Measurements from ENCODE around the gene FAM89B. TPM values are rescaled to one million over a fixed set of nuclear protein-coding genes. Genes with fewer than 3 reads are reported as not detected.

Gene FAM89B
- total RNA-seq, 1 donor from 2014 or later: 62.4 TPM

- Histone ChIP-seq H3K27ac (peak overlapping the region; percentile 93), H3K4me3 (peak overlapping the region; percentile 81 to 98), H3K9me3 (no peaks in the 10 kb centered on the region), H3K4me1 (peaks cover 59% of the 10 kb centered on the region), H3K27me3 (no peaks in the 10 kb centered on the region), H3K36me3 (peaks cover 3 to 29% of the 10 kb centered on the region in 2 donors)
- no peak for DNase-seq (ENCODE audit: extremely low spot score in 2 of 2)
- intact Hi-C loops (cut with DNase I): no loop called here
- peak; percentile 38 to 73 for TF ChIP-seq POLR2AphosphoS5 (IDR thresholded peaks at IDR 0.05; ENCODE audit: insufficient read depth in 1 of 2, low read depth in 1 of 2)
- no peak for TF ChIP-seq POLR2A (IDR thresholded peaks at IDR 0.05)
- no peak for TF ChIP-seq CTCF (IDR thresholded peaks at IDR 0.05)
Observed at GRCh38 chr11:65576867-65577755, 4.8 kb downstream of the FAM89B start.

DNA sequence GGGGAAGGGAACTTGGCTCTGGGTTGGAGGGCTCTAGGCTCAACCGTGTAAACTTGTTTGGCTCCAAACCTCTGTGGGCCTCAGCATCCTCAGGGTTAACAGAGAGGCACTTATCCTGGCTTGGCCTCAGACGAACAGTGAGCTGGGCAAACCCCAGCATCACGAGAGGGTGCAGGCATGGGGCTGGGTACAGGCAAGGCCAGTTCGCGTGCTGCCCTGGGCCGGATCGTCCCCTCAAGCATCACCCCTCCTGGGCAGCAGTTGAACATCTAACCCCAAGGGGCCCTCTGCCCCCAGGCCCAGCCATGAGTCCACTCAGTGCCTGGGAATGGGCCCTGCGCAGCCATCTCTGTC lies 5.4 kb downstream of the FAM89B start:
- TF ChIP-seq POLR2A (IDR thresholded peaks at IDR 0.05): no peak
- no peak for TF ChIP-seq POLR2AphosphoS5 (IDR thresholded peaks at IDR 0.05; ENCODE audit: insufficient read depth in 1 of 2, low read depth in 1 of 2)
- no peak for TF ChIP-seq CTCF (IDR thresholded peaks at IDR 0.05)
- peaks cover 3 to 32% of the 10 kb centered on the region in 2 donors for H3K36me3 ChIP-seq

DNA sequence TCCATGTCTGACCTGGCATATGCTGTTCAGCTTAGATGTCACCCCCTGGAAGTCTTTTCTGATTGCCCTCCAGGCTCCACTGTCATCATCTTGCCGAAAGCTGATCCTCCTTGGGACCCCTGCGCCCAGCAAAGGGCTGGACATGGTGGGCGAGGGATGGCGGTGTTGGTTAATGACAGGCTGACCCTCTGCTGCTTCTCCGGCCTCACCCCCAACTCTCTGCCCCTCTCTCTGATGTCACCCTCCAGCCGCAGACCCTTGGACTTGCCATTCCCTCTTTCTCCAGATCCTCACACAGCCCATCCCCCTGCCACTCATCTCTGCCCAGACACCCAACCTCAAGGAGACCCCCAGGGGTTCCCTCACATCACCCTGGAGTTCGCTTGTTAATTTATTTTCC lies 5.8 kb downstream of the FAM89B start:
- no peak for DNase-seq (ENCODE audit: extremely low spot score in 2 of 2)
- intact Hi-C loops (cut with DNase I): no loop called here
- peaks cover 55% of the 10 kb centered on the region for H3K4me1 ChIP-seq

More for the DNA sequence above, 5.4 kb downstream of the FAM89B start:
- Histone ChIP-seq H3K9me3 (no peaks in the 10 kb centered on the region), H3K4me3 (peak overlapping the region; percentile 81 to 98), H3K27me3 (no peaks in the 10 kb centered on the region), H3K4me1 (peaks cover 58% of the 10 kb centered on the region), H3K27ac (peak overlapping the region; percentile 93)
- intact Hi-C loops (cut with DNase I): no loop called here
- no peak for DNase-seq (ENCODE audit: extremely low spot score in 2 of 2)

DNA sequence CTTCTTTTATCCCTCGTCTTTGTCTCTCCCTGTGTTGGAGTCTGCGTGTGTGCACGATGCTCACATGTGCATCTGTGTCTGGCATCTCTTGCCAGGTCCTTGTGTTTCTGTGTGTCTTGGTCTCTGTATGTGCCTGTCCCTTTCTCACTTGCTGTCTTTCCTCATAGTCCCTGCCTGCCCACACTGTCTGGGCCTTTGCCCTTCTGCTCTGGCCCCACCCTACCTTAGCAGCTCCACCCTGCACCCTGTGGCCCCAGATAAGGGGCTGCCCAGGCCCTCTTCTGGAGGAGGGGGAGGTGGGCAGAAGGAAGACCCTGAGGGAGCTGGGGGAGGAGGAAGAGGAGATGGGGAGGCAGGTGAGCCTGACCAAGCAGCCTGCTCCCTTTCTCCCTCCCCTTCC lies 6.3 kb downstream of the FAM89B start:
- no peak overlapping the region for H3K27ac ChIP-seq
- no peak for TF ChIP-seq CTCF (IDR thresholded peaks at IDR 0.05)
- TF ChIP-seq POLR2AphosphoS5 (IDR thresholded peaks at IDR 0.05; ENCODE audit: insufficient read depth in 1 of 2, low read depth in 1 of 2): no peak
- no peak for TF ChIP-seq POLR2A (IDR thresholded peaks at IDR 0.05)
- peaks cover 3 to 34% of the 10 kb centered on the region in 2 donors for H3K36me3 ChIP-seq
- peaks cover 49% of the 10 kb centered on the region for H3K4me1 ChIP-seq
- intact Hi-C loops (cut with DNase I): no loop called here
- no peaks in the 10 kb centered on the region for H3K27me3 ChIP-seq
- H3K4me3 ChIP-seq: no peak overlapping the region
- DNase-seq (ENCODE audit: extremely low spot score in 2 of 2): no peak
- H3K9me3 ChIP-seq: no peaks in the 10 kb centered on the region

More for the DNA sequence above, 5.8 kb downstream of the FAM89B start:
- H3K36me3 ChIP-seq: peaks cover 3 to 32% of the 10 kb centered on the region in 2 donors
- peak overlapping the region; percentile 93 for H3K27ac ChIP-seq
- H3K4me3 ChIP-seq: peak overlapping the region; percentile 81 to 98
- TF ChIP-seq POLR2A (IDR thresholded peaks at IDR 0.05): no peak
- H3K9me3 ChIP-seq: no peaks in the 10 kb centered on the region
- H3K27me3 ChIP-seq: no peaks in the 10 kb centered on the region

DNA sequence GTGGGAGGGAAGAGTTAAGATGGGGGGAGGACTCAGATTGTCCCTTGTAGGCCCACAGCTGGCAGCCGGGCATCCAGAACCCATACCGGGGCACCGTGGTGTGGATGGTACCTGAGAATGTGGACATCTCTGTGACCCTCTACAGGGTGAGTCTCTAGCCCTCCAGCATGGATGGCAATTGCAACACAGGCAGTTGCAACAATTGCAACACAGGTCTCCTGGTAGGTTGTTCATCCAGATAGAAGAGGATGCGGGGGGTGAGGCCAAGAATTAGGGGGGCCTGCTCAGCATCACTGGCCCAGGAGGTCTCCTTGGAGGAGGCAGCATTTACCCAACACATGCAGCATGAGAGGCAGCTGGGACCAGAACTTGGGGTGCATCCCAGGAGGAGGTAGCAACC lies 7.0 kb downstream of the FAM89B start:
- peaks cover 3 to 40% of the 10 kb centered on the region in 2 donors for H3K36me3 ChIP-seq
- no peaks in the 10 kb centered on the region for H3K27me3 ChIP-seq
- peaks cover 45% of the 10 kb centered on the region for H3K4me1 ChIP-seq
- no peak overlapping the region for H3K27ac ChIP-seq
- H3K9me3 ChIP-seq: no peaks in the 10 kb centered on the region
- H3K4me3 ChIP-seq: no peak overlapping the region
- no peak for DNase-seq (ENCODE audit: extremely low spot score in 2 of 2)
- TF ChIP-seq CTCF (IDR thresholded peaks at IDR 0.05) (no peak), POLR2AphosphoS5 (IDR thresholded peaks at IDR 0.05; ENCODE audit: insufficient read depth in 1 of 2, low read depth in 1 of 2) (no peak), POLR2A (IDR thresholded peaks at IDR 0.05) (no peak)
- intact Hi-C loops (cut with DNase I): no loop called here

Data from vagina (tissue), 2 donors.